Neural progenitor cell (in vitro differentiated cells): Measurements from ENCODE around the gene CCDC15. TPM values are rescaled to one million over a fixed set of nuclear protein-coding genes. Genes with fewer than 3 reads are reported as not detected.
A peak's percentile ranks its signal among the peaks of the same experiment; 100 is the strongest.

ENCODE experiments used
- DNase-seq: peaks from one replicate; pipeline ENCODE4 v3.0.0-alpha.2; 2016; ENCODE audit warnings: low spot score
- H2AFZ ChIP-seq: fragments of 200-600 bp; sonication (generic); replicated peaks from 2 replicates; pipeline ENCODE4 v1.6.1; 2016; ENCODE audit warnings: antibody characterized with exemption
- H3F3A ChIP-seq: fragments of 200-600 bp; sonication (generic); 2 replicates; pipeline ENCODE4 v1.6.1; 2016; ENCODE audit warnings: antibody characterized with exemption, low read depth
- H3K27ac ChIP-seq: fragments of 200-600 bp; sonication (generic); 2 replicates; pipeline ENCODE4 v1.5.1; 2016; ENCODE audit warnings: mild to moderate bottlenecking
- H3K27me3 ChIP-seq: fragments of 200-600 bp; sonication (generic); 2 replicates; pipeline ENCODE4 v1.6.1; 2016; ENCODE audit warnings: mild to moderate bottlenecking, moderate library complexity
- H3K36me3 ChIP-seq: fragments of 200-600 bp; sonication (generic); 2 replicates; pipeline ENCODE4 v1.5.1; 2016
- H3K4me1 ChIP-seq: fragments of 200-600 bp; sonication (generic); 2 replicates; pipeline ENCODE4 v1.6.1; 2016; ENCODE audit warnings: mixed run types
- H3K4me2 ChIP-seq: fragments of 200-600 bp; sonication (generic); 2 replicates; pipeline ENCODE4 v1.6.1; 2016
- H3K4me3 ChIP-seq: fragments of 200-600 bp; sonication (generic); 2 replicates; pipeline ENCODE4 v1.5.1; 2016
- H3K79me2 ChIP-seq: fragments of 200-600 bp; sonication (generic); 2 replicates; pipeline ENCODE4 v1.6.1; 2016; ENCODE audit warnings: low read depth
- H3K9ac ChIP-seq: fragments of 200-600 bp; sonication (generic); 2 replicates; pipeline ENCODE4 v1.6.1; 2016
- H3K9me3 ChIP-seq: fragments of 200-600 bp; sonication (generic); 2 replicates; pipeline ENCODE4 v1.5.1; 2016; ENCODE audit warnings: low read depth
- H4K20me1 ChIP-seq: fragments of 200-600 bp; sonication (generic); 2 replicates; pipeline ENCODE4 v1.6.1; 2016; ENCODE audit warnings: low read depth
- H3K27ac Mint-ChIP-seq: 3 replicates; pipeline ENCODE4 v1.8.0; 2021; ENCODE audit warnings: mixed read lengths
- H3K27me3 Mint-ChIP-seq: 2 replicates; pipeline ENCODE4 v1.8.0; 2022; ENCODE audit warnings: low read depth, mild to moderate bottlenecking, inconsistent platforms, moderate library complexity, mixed read lengths; ENCODE audit not compliant: insufficient read depth
- H3K36me3 Mint-ChIP-seq: 3 replicates; pipeline ENCODE4 v1.8.0; 2021; ENCODE audit warnings: mixed read lengths
- H3K4me1 Mint-ChIP-seq: 3 replicates; pipeline ENCODE4 v1.8.0; 2021; ENCODE audit warnings: mixed read lengths
- H3K4me3 Mint-ChIP-seq: 3 replicates; pipeline ENCODE4 v1.8.0; 2021; ENCODE audit warnings: mild to moderate bottlenecking, moderate library complexity, mixed read lengths
- H3K9me3 Mint-ChIP-seq: 3 replicates; pipeline ENCODE4 v1.8.0; 2020; ENCODE audit warnings: mixed read lengths
- CTCF ChIP-seq: fragments of 200-600 bp; sonication (generic); IDR thresholded peaks from 2 replicates; pipeline ENCODE4 v1.5.1; 2017; ENCODE audit warnings: antibody characterized with exemption, mild to moderate bottlenecking
- EZH2 ChIP-seq: fragments of 200-600 bp; sonication (generic); IDR thresholded peaks from 2 replicates; pipeline ENCODE4 v1.6.1; 2017; ENCODE audit warnings: antibody characterized with exemption, mild to moderate bottlenecking, moderate library complexity
- EZH2phosphoT487 ChIP-seq: fragments of 200-600 bp; sonication (generic); IDR thresholded peaks from 2 replicates; pipeline ENCODE4 v1.6.1; 2017; ENCODE audit warnings: antibody characterized with exemption
- total RNA-seq: library from RNA; depleted of rRNA; stranded (reverse); fragments of >200 nt; gene quantifications from 2 replicates; pipeline ENCODE4 v1.2.3, GENCODE V29; 2015; ENCODE audit warnings: low replicate concordance

The CCDC15 gene
- total RNA-seq, 1 donor from 2014 or later, result 11.2 TPM

GRCh38 chr11:125069796-125070195 lies 115.8 kb downstream of the CCDC15 start:
- H3K27ac Mint-ChIP-seq, result no peak overlapping the region
- Histone ChIP-seq H3K9ac (no peak overlapping the region), H3K36me3 (no peaks in the 10 kb centered on the region), H2AFZ (no peak overlapping the region), H3F3A (no peaks in the 10 kb centered on the region), H3K4me2 (no peak overlapping the region), H3K79me2 (no peaks in the 10 kb centered on the region), H3K27ac (no peak overlapping the region), H3K4me3 (no peak overlapping the region), H4K20me1 (no peaks in the 10 kb centered on the region), H3K4me1 (peaks cover 7% of the 10 kb centered on the region), H3K27me3 (peaks cover 20% of the 10 kb centered on the region), H3K9me3 (no peaks in the 10 kb centered on the region)
- no peak for DNase-seq
- H3K36me3 Mint-ChIP-seq, result no peaks in the 10 kb centered on the region
- H3K27me3 Mint-ChIP-seq, result peaks cover 6% of the 10 kb centered on the region
- TF ChIP-seq EZH2 (no peak), EZH2phosphoT487 (no peak), CTCF (no peak)
- H3K4me1 Mint-ChIP-seq, result peaks cover 23% of the 10 kb centered on the region
- no peak overlapping the region for H3K4me3 Mint-ChIP-seq
- H3K9me3 Mint-ChIP-seq, result no peaks in the 10 kb centered on the region

DNA sequence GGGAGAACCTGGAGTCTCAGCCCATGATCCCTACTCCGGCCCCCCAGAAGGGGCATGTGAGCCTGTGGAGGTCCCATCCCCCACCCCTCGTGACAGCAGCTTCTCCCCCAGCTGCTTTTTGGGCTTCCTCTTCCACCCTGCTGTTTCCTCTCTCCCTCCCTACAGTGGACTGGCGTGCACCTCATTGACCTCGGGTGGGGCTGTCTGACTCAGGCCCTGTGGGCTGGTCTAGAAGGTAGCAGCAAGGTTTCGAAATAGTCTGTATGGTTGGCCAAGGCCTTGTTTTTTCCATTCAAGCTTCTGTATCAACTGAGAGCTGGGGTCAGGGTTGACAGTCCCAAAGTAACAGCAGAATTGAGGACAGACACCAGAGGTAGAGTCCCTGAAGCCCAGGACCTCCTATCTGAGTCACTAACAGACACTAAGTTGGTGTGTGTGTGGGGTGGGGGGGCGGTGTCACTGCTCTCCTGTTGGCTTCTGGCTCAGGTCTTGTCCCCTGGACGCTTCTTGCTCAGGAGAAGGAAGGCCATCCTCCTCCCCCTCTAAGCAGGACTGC lies 116.8 kb downstream of the CCDC15 start:
- Histone ChIP-seq H3K27me3 (peaks cover 10% of the 10 kb centered on the region), H3K4me3 (no peak overlapping the region), H3K27ac (no peak overlapping the region), H3K9ac (no peak overlapping the region), H4K20me1 (no peaks in the 10 kb centered on the region), H3K79me2 (no peaks in the 10 kb centered on the region), H3K4me1 (peaks cover 7% of the 10 kb centered on the region), H3K9me3 (no peaks in the 10 kb centered on the region), H3K36me3 (no peaks in the 10 kb centered on the region), H3K4me2 (no peak overlapping the region), H3F3A (no peaks in the 10 kb centered on the region), H2AFZ (no peak overlapping the region)
- H3K27ac Mint-ChIP-seq, result no peak overlapping the region
- H3K4me3 Mint-ChIP-seq, result no peak overlapping the region
- DNase-seq, result no peak
- no peaks in the 10 kb centered on the region for H3K9me3 Mint-ChIP-seq
- TF ChIP-seq EZH2 (no peak), EZH2phosphoT487 (no peak), CTCF (no peak)
- H3K27me3 Mint-ChIP-seq, result peaks cover 6% of the 10 kb centered on the region
- H3K4me1 Mint-ChIP-seq, result peaks cover 23% of the 10 kb centered on the region
- H3K36me3 Mint-ChIP-seq, result no peaks in the 10 kb centered on the region

GRCh38 chr11:125071435-125071834 lies 117.4 kb downstream of the CCDC15 start:
- H3K36me3 Mint-ChIP-seq, result no peaks in the 10 kb centered on the region
- Histone ChIP-seq H3K9ac (no peak overlapping the region), H3K4me2 (no peak overlapping the region), H3K4me1 (peaks cover 7% of the 10 kb centered on the region), H3K9me3 (no peaks in the 10 kb centered on the region), H3K4me3 (no peak overlapping the region), H3K27me3 (peaks cover 3% of the 10 kb centered on the region), H4K20me1 (no peaks in the 10 kb centered on the region), H3F3A (no peaks in the 10 kb centered on the region), H2AFZ (peak overlapping the region; percentile 17), H3K36me3 (no peaks in the 10 kb centered on the region), H3K79me2 (no peaks in the 10 kb centered on the region), H3K27ac (no peak overlapping the region)
- no peak overlapping the region for H3K4me3 Mint-ChIP-seq
- H3K9me3 Mint-ChIP-seq, result no peaks in the 10 kb centered on the region
- TF ChIP-seq CTCF (no peak), EZH2phosphoT487 (no peak), EZH2 (no peak)
- no peak for DNase-seq
- peaks cover 23% of the 10 kb centered on the region for H3K4me1 Mint-ChIP-seq
- H3K27me3 Mint-ChIP-seq, result peaks cover 6% of the 10 kb centered on the region
- H3K27ac Mint-ChIP-seq, result peak overlapping the region; percentile 24
